Measurements from ENCODE around the gene NCAPH2.

DNA sequence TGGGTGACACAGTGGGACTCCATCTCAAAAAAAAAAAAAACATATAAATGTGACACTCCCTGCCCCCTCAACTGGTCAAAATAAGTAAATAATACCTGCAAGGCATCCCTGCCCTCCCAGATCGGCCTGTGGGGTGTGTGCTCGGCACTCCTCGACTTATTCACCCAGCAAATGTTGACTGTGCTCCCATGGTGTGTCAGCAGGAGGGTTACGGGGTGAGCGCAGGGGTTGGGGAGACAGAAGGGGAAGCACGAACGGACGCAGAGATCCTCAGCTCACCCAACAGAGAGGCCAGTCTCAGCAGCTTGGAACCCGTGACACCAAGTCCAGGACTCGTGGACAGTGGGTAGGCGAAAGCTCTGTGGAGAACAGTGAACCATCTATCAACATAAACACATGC, 28.3 kb upstream of the NCAPH2 start:
- no peak for TF ChIP-seq PATZ1 (CRISPR knock-in tag; IDR thresholded peaks at IDR 0.05; ENCODE audit: borderline replicate concordance)
- TF ChIP-seq, protein P1, sequence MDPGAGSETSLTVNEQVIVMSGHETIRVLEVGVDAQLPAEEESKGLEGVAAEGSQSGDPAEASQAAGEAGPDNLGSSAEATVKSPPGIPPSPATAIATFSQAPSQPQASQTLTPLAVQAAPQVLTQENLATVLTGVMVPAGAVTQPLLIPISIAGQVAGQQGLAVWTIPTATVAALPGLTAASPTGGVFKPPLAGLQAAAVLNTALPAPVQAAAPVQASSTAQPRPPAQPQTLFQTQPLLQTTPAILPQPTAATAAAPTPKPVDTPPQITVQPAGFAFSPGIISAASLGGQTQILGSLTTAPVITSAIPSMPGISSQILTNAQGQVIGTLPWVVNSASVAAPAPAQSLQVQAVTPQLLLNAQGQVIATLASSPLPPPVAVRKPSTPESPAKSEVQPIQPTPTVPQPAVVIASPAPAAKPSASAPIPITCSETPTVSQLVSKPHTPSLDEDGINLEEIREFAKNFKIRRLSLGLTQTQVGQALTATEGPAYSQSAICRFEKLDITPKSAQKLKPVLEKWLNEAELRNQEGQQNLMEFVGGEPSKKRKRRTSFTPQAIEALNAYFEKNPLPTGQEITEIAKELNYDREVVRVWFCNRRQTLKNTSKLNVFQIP (CRISPR knock-in tag; IDR thresholded peaks at IDR 0.05; ENCODE audit: borderline replicate concordance, low read depth), result no peak
- TF ChIP-seq ZC3H10 (CRISPR knock-in tag; IDR thresholded peaks at IDR 0.05), result no peak
- TF ChIP-seq TCF4 (CRISPR knock-in tag; IDR thresholded peaks at IDR 0.05; ENCODE audit: borderline replicate concordance), result no peak
- no peak for TF ChIP-seq TSHZ2 (CRISPR knock-in tag; IDR thresholded peaks at IDR 0.05)
- no peak for TF ChIP-seq ARNTL (CRISPR knock-in tag; IDR thresholded peaks at IDR 0.05; ENCODE audit: borderline replicate concordance, low read depth)
- TF ChIP-seq, protein P2, sequence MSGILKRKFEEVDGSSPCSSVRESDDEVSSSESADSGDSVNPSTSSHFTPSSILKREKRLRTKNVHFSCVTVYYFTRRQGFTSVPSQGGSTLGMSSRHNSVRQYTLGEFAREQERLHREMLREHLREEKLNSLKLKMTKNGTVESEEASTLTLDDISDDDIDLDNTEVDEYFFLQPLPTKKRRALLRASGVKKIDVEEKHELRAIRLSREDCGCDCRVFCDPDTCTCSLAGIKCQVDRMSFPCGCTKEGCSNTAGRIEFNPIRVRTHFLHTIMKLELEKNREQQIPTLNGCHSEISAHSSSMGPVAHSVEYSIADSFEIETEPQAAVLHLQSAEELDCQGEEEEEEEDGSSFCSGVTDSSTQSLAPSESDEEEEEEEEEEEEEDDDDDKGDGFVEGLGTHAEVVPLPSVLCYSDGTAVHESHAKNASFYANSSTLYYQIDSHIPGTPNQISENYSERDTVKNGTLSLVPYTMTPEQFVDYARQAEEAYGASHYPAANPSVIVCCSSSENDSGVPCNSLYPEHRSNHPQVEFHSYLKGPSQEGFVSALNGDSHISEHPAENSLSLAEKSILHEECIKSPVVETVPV (CRISPR knock-in tag; IDR thresholded peaks at IDR 0.05), result no peak
- no peak for TF ChIP-seq ZNF565 (CRISPR knock-in tag; conservative IDR thresholded peaks at IDR 0.05; ENCODE audit: low read depth)
- TF ChIP-seq SNAI2 (CRISPR knock-in tag; IDR thresholded peaks at IDR 0.05), result no peak
- no peak for TF ChIP-seq OSR1 (CRISPR knock-in tag; IDR thresholded peaks at IDR 0.05)

All from SK-N-SH treated with all-trans-retinoic acid at 6 μM for 48 hours (cell line).